ENCODE data around the gene CNFN. TPM values are rescaled to one million over a fixed set of nuclear protein-coding genes. Genes with fewer than 3 reads are reported as not detected.

Gene CNFN
- total RNA-seq, 1 experiment from 2014 or later, result 4.5 TPM

GRCh38 chr19:42433503-42434260, 43.6 kb upstream of the CNFN start:
- no peak overlapping the region for H3K4me3 ChIP-seq (ENCODE audit: low read length)
- no peak overlapping the region for H3K9ac ChIP-seq (ENCODE audit: low read length)
- DNase-seq (peak; percentile 55), ATAC-seq (peak; percentile 56)
- intact Hi-C loops (cut with micrococcal nuclease), result no loop called here
- TF ChIP-seq CTCF (conservative IDR thresholded peaks at IDR 0.05; ENCODE audit: low read depth, low read length) (peak; percentile 72), EZH2 (IDR thresholded peaks at IDR 0.05; ENCODE audit: low read length, unreplicated experiment) (no peak)
- no peaks in the 10 kb centered on the region for H3K9me2 ChIP-seq (replicated peaks; ENCODE audit: low read length)
- H3K27ac ChIP-seq (ENCODE audit: low read length), result no peak overlapping the region
- no peaks in the 10 kb centered on the region for H3K27me3 ChIP-seq (ENCODE audit: low read length)
- H3K4me2 ChIP-seq (ENCODE audit: low read length), result no peak overlapping the region
- H3K79me2 ChIP-seq (ENCODE audit: low read length), result no peaks in the 10 kb centered on the region
- no peaks in the 10 kb centered on the region for H3F3A ChIP-seq (ENCODE audit: low read length, unreplicated experiment)
- no peaks in the 10 kb centered on the region for H3K9me3 ChIP-seq (ENCODE audit: low read length)
- no TSS peak for BruUV-seq (replicated peaks)
- no peaks in the 10 kb centered on the region for H4K20me1 ChIP-seq (ENCODE audit: low read length)
- POLR2A ChIA-PET (ENCODE audit: unreplicated experiment), result no interaction called here
- H3K36me3 ChIP-seq (ENCODE audit: low read depth, low read length), result no peaks in the 10 kb centered on the region
- H3K4me1 ChIP-seq (ENCODE audit: insufficient read depth, low read length), result no peaks in the 10 kb centered on the region
- H2AFZ ChIP-seq (ENCODE audit: low read length), result no peak overlapping the region
- CTCF ChIA-PET, result no interaction called here

- Histone ChIP-seq H3K36me3 (ENCODE audit: low read depth, low read length) (no peaks in the 10 kb centered on the region), H3K4me3 (ENCODE audit: low read length) (no peak overlapping the region), H4K20me1 (ENCODE audit: low read length) (no peaks in the 10 kb centered on the region), H3K4me1 (ENCODE audit: insufficient read depth, low read length) (no peaks in the 10 kb centered on the region), H3K9me3 (ENCODE audit: low read length) (no peaks in the 10 kb centered on the region), H3K9me2 (replicated peaks; ENCODE audit: low read length) (no peaks in the 10 kb centered on the region), H3K9ac (ENCODE audit: low read length) (no peak overlapping the region), H2AFZ (ENCODE audit: low read length) (no peak overlapping the region), H3K4me2 (ENCODE audit: low read length) (no peak overlapping the region), H3K27ac (ENCODE audit: low read length) (no peak overlapping the region), H3F3A (ENCODE audit: low read length, unreplicated experiment) (no peaks in the 10 kb centered on the region), H3K27me3 (ENCODE audit: low read length) (no peaks in the 10 kb centered on the region), H3K79me2 (ENCODE audit: low read length) (no peaks in the 10 kb centered on the region)
- DNase-seq (no peak), ATAC-seq (no peak)
- intact Hi-C loops (cut with micrococcal nuclease), result no loop called here
- no TSS peak for BruUV-seq (replicated peaks)
- ChIA-PET POLR2A (ENCODE audit: unreplicated experiment) (no interaction called here), CTCF (no interaction called here)
- TF ChIP-seq EZH2phosphoT487 (IDR thresholded peaks at IDR 0.05; ENCODE audit: borderline replicate concordance, low read length), result no peak
Measured at GRCh38 chr19:42431486-42431885, 41.4 kb upstream of the CNFN start.

- Histone ChIP-seq H2AFZ (ENCODE audit: low read length) (no peak overlapping the region), H3K4me2 (ENCODE audit: low read length) (no peak overlapping the region), H3K9ac (ENCODE audit: low read length) (no peak overlapping the region), H4K20me1 (ENCODE audit: low read length) (no peaks in the 10 kb centered on the region), H3K36me3 (ENCODE audit: low read depth, low read length) (no peaks in the 10 kb centered on the region), H3K9me2 (replicated peaks; ENCODE audit: low read length) (no peaks in the 10 kb centered on the region), H3K4me1 (ENCODE audit: insufficient read depth, low read length) (no peaks in the 10 kb centered on the region), H3F3A (ENCODE audit: low read length, unreplicated experiment) (no peaks in the 10 kb centered on the region), H3K27me3 (ENCODE audit: low read length) (no peaks in the 10 kb centered on the region), H3K9me3 (ENCODE audit: low read length) (no peaks in the 10 kb centered on the region), H3K27ac (ENCODE audit: low read length) (no peak overlapping the region), H3K4me3 (ENCODE audit: low read length) (no peak overlapping the region), H3K79me2 (ENCODE audit: low read length) (no peaks in the 10 kb centered on the region)
- CTCF ChIA-PET, result interaction anchor here (0.5 kb wide), 1 partner anchor 83 kb away, joined by 5 read pairs; no protein-coding TSS in a partner anchor
- intact Hi-C loops (cut with micrococcal nuclease), result no loop called here
- POLR2A ChIA-PET (ENCODE audit: unreplicated experiment), result no interaction called here
- TF ChIP-seq CTCF (conservative IDR thresholded peaks at IDR 0.05; ENCODE audit: low read depth, low read length) (no peak), EZH2 (IDR thresholded peaks at IDR 0.05; ENCODE audit: low read length, unreplicated experiment) (no peak), EZH2phosphoT487 (IDR thresholded peaks at IDR 0.05; ENCODE audit: borderline replicate concordance, low read length) (no peak)
- BruUV-seq (replicated peaks), result no TSS peak
- no peak for DNase-seq
- no peak for ATAC-seq
Measured at GRCh38 chr19:42428676-42429075, 38.6 kb upstream of the CNFN start.

All from PC-3 (cell line).